Activated CD4-positive, alpha-beta T cell treated with anti-CD3 and anti-CD28 coated beads for 36 hours (primary cell): ENCODE measurements around the gene RNF151. TPM values are rescaled to one million over a fixed set of nuclear protein-coding genes. Genes with fewer than 3 reads are reported as not detected.
A peak's percentile ranks its signal among the peaks of the same experiment; 100 is the strongest.

Experiments
- ATAC-seq: fragments of 200-7000 bp; cut with Tn5 transposase; one replicate; pipeline ENCODE4 v1.10.0; 2021; ENCODE audit warnings: mild to moderate bottlenecking, moderate library complexity
- CTCF ChIA-PET: fragments of 350-600 bp; sonication (Branson Sonifier 250); formaldehyde crosslinking; loops from one replicate; lab custom pipeline; 2021; ENCODE audit warnings: antibody characterized with exemption; lab: Charles Lee
- POLR2A ChIA-PET: fragments of 350-600 bp; sonication (Branson Sonifier 250); formaldehyde crosslinking; loops from one replicate; lab custom pipeline; 2021; ENCODE audit warnings: antibody characterized with exemption, inconsistent platforms; lab: Charles Lee
- DNase-seq: peaks from one replicate; pipeline ENCODE4 v3.0.0-alpha.2; 2020
- H3K27ac Mint-ChIP-seq: one replicate; pipeline ENCODE4 v1.8.0; 2021; ENCODE audit warnings: mixed read lengths
- H3K27me3 Mint-ChIP-seq: one replicate; pipeline ENCODE4 v1.8.0; 2021; ENCODE audit warnings: mixed read lengths
- H3K36me3 Mint-ChIP-seq: one replicate; pipeline ENCODE4 v1.8.0; 2021; ENCODE audit warnings: low read depth, mixed read lengths
- H3K4me1 Mint-ChIP-seq: one replicate; pipeline ENCODE4 v1.8.0; 2021; ENCODE audit warnings: mixed read lengths
- H3K4me3 Mint-ChIP-seq: one replicate; pipeline ENCODE4 v1.8.0; 2021; ENCODE audit warnings: mild to moderate bottlenecking, moderate library complexity, mixed read lengths
- H3K9me3 Mint-ChIP-seq: one replicate; pipeline ENCODE4 v1.8.0; 2021; ENCODE audit warnings: low read depth, mixed read lengths
- intact Hi-C, 2 experiments: fragments of 100-400 bp; cut with DNase I in 1 of 2; cut with micrococcal nuclease in 1 of 2; formaldehyde crosslinking; loops; one replicate each; pipeline versions ENCODE4 v1.14.2 to v1.15.1; 2022 to 2024; cut with DNase I, micrococcal nuclease
- total RNA-seq, 2 experiments: library from RNA; stranded (reverse); gene quantifications; one replicate each; pipeline ENCODE4 v1.2.3, GENCODE V29; 2021

The RNF151 gene
- total RNA-seq, 2 experiments from 2014 or later: not detected

GRCh38 chr16:1973461-1974156, 7.0 kb downstream of the RNF151 start:
- intact Hi-C loops: loop anchor here (2.0 to 5.0 kb wide), 2 partner anchors 15 to 294 kb away; partner anchors contain the start of genes RNPS1 (in 1 of the 2) and SYNGR3 (in 1 of the 2)
- H3K9me3 Mint-ChIP-seq: no peaks in the 10 kb centered on the region
- ChIA-PET POLR2A (no interaction called here), CTCF (no interaction called here)
- ATAC-seq (no peak), DNase-seq (no peak)
- no peak overlapping the region for H3K27ac Mint-ChIP-seq
- H3K27me3 Mint-ChIP-seq: no peaks in the 10 kb centered on the region
- H3K36me3 Mint-ChIP-seq: peaks cover 37% of the 10 kb centered on the region
- H3K4me3 Mint-ChIP-seq: peak overlapping the region; percentile 10
- peaks cover 16% of the 10 kb centered on the region for H3K4me1 Mint-ChIP-seq

DNA sequence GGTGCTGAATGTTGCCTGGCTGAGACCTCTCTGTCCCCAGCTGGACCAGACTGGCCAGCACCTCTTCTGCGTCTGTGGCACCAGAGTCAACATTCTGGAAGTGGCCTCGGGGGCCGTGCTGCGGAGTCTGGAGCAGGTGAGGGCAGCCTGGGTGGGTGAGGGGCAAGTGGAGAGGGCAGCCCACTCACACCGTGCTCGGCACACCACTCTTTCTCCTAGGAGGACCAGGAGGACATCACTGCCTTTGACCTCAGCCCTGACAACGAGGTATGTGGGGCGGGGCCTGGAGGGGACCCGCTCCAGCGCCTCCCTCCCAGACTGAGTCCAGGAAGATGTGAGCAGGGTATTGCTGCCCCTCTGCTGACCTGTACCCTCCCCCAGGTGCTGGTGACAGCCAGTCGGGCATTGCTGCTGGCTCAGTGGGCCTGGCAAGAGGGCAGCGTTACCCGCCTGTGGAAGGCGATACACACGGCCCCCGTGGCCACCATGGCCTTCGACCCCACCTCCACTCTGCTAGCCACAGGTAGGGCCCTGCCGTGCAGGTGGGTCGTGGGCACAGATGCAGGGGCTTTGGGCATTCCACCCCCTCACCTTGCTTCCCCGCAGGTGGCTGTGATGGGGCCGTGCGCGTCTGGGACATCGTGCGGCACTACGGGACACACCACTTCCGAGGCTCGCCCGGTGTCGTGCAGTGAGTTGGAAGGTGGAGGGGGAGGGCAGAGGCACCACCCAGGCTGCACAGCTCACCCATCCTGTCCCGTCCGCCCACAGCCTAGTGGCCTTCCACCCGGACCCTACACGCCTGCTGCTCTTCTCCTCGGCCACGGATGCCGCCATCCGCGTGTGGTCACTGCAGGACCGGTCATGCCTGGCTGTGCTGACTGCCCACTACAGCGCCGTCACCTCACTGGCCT, 7.8 kb downstream of the RNF151 start:
- no peak overlapping the region for H3K27ac Mint-ChIP-seq
- CTCF ChIA-PET: no interaction called here
- intact Hi-C loops: loop anchor here in 1 of 2 experiments (5.0 kb wide), 1 partner anchor 293 kb away; the partner anchor contains the start of gene RNPS1
- POLR2A ChIA-PET: interaction anchor here (1.2 kb wide), 1 partner anchor 10 kb away, joined by 5 read pairs; the partner anchor contains the start of gene RPS2
- H3K36me3 Mint-ChIP-seq: peaks cover 39% of the 10 kb centered on the region
- DNase-seq (no peak), ATAC-seq (no peak)
- no peak overlapping the region for H3K4me3 Mint-ChIP-seq
- no peaks in the 10 kb centered on the region for H3K9me3 Mint-ChIP-seq
- no peaks in the 10 kb centered on the region for H3K27me3 Mint-ChIP-seq
- H3K4me1 Mint-ChIP-seq: peaks cover 16% of the 10 kb centered on the region

DNA sequence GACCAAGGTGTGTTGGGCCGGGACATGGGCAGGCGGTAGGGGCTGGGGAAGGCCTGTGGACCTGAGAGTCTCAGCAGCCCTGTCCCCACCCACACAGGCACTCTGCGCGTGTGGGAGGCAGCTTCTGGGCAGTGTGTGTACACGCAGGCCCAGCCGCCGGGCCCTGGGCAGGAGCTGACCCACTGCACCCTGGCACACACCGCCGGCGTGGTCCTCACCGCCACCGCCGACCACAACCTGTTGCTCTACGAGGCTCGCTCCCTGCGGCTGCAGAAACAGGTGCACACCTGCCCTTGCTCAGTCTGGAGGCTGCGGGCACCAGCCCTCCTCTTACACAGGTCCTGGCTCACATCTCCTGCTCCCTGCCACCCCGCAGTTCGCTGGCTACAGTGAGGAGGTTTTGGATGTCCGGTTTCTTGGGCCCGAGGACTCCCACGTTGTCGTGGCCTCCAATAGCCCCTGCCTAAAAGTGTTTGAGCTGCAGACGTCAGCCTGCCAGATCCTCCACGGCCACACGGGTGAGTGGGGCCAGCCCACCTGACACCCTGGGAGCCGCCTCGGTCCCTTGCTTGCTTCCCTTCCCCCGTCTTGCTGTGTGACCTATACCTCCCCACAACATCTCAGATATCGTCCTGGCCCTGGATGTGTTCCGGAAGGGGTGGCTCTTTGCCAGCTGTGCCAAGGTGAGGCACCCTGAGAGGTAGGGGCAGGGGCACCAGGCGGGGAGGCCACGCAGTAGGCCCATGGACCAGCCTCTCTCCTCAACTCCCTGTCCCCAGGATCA, 9.0 kb downstream of the RNF151 start:
- Mint-ChIP-seq H3K27me3 (no peaks in the 10 kb centered on the region), H3K4me3 (no peak overlapping the region)
- POLR2A ChIA-PET: interaction anchor here (1.2 kb wide), 1 partner anchor 11 kb away, joined by 5 read pairs; the partner anchor contains the start of gene RPS2

DNA sequence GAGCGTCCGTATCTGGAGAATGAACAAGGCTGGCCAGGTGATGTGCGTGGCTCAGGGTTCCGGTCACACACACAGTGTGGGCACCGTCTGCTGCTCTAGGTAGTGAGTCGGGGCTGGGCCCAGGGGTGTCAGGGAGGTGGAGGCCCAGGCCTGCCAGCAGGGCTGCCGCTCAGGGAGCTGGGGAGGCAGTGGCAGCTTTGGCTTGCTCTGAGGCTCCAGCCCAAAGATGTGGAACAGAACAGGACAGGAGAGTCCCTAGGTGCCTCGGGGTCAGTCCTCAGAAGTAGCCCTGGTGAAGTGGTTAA, 9.5 kb downstream of the RNF151 start:
- peaks cover 1% of the 10 kb centered on the region for H3K27me3 Mint-ChIP-seq
- peaks cover 13% of the 10 kb centered on the region for H3K4me1 Mint-ChIP-seq
- CTCF ChIA-PET: interaction anchor here (0.6 to 0.9 kb wide), 2 partner anchors 164 to 318 kb away, joined by 3 read pairs; no protein-coding TSS in a partner anchor
- intact Hi-C loops: no loop called here
- H3K9me3 Mint-ChIP-seq: no peaks in the 10 kb centered on the region
- no peak for DNase-seq
- no peak overlapping the region for H3K27ac Mint-ChIP-seq
- H3K36me3 Mint-ChIP-seq: peaks cover 36% of the 10 kb centered on the region
- no peak for ATAC-seq
- POLR2A ChIA-PET: no interaction called here
- H3K4me3 Mint-ChIP-seq: no peak overlapping the region

More for the DNA sequence above, 9.0 kb downstream of the RNF151 start:
- intact Hi-C loops: no loop called here
- Mint-ChIP-seq H3K36me3 (peaks cover 40% of the 10 kb centered on the region), H3K4me1 (peaks cover 16% of the 10 kb centered on the region), H3K9me3 (no peaks in the 10 kb centered on the region), H3K27ac (no peak overlapping the region)
- CTCF ChIA-PET: no interaction called here
- DNase-seq: no peak
- ATAC-seq: no peak

DNA sequence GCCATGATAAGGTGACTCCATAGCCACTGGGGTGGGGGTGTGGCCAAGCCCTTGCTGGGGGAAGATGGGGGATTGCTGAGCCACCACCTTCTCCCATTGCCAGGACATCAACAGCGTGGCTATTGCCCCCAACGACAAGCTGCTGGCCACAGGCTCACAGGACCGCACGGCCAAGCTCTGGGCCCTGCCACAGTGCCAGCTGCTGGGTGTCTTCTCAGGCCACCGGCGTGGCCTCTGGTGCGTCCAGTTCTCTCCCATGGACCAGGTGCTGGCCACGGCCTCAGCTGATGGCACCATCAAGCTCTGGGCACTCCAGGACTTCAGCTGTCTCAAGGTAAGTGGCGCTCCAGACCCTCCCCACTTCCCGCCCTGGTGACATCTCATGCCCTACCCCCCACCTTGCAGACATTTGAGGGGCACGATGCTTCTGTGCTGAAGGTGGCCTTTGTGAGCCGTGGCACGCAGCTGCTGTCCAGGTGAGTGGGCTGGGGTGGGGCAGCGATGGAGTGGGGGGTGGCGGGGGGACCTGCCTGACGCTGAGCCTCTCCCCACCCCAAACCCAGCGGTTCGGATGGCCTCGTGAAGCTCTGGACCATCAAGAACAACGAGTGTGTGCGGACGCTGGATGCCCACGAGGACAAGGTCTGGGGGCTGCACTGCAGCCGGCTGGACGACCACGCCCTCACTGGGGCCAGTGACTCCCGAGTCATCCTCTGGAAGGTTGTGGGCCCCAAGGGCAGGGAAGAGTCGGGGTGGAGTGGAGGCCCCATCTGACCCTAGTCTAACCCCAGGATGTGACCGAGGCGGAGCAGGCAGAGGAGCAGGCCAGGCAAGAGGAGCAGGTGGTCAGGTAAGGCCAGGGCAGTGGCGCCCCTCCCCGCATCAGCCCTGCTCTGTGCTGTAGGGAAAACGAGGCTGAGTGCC, 10.6 kb downstream of the RNF151 start:
- H3K36me3 Mint-ChIP-seq: peaks cover 34% of the 10 kb centered on the region
- no peak for ATAC-seq
- POLR2A ChIA-PET: interaction anchor here (0.6 to 2.1 kb wide), 3 partner anchors 163 to 275 kb away, joined by 3 to 5 read pairs (median 4); partner anchors contain the start of gene TRAF7

GRCh38 chr16:1977875-1978268, 11.2 kb downstream of the RNF151 start:
- Mint-ChIP-seq H3K4me1 (peaks cover 14% of the 10 kb centered on the region), H3K36me3 (peaks cover 32% of the 10 kb centered on the region), H3K27ac (no peak overlapping the region), H3K27me3 (peaks cover 13% of the 10 kb centered on the region), H3K4me3 (no peak overlapping the region), H3K9me3 (no peaks in the 10 kb centered on the region)
- no peak for ATAC-seq
- POLR2A ChIA-PET: interaction anchor here (2.1 kb wide), 1 partner anchor 178 kb away, joined by 4 read pairs; the partner anchor contains the start of gene TRAF7
- DNase-seq: no peak
- CTCF ChIA-PET: interaction anchor here (0.7 kb wide), 1 partner anchor 429 kb away, joined by 3 read pairs; no protein-coding TSS in a partner anchor
- intact Hi-C loops: no loop called here

More for the DNA sequence above, 10.6 kb downstream of the RNF151 start:
- no peak overlapping the region for H3K27ac Mint-ChIP-seq
- no peak for DNase-seq
- peaks cover 15% of the 10 kb centered on the region for H3K4me1 Mint-ChIP-seq
- peaks cover 6% of the 10 kb centered on the region for H3K27me3 Mint-ChIP-seq
- intact Hi-C loops: no loop called here
- no peak overlapping the region for H3K4me3 Mint-ChIP-seq
- CTCF ChIA-PET: interaction anchor here (0.7 to 0.9 kb wide), 2 partner anchors 163 to 430 kb away, joined by 3 read pairs; no protein-coding TSS in a partner anchor
- H3K9me3 Mint-ChIP-seq: no peaks in the 10 kb centered on the region

GRCh38 chr16:1978476-1979120, 11.9 kb downstream of the RNF151 start:
- Mint-ChIP-seq H3K4me1 (peaks cover 14% of the 10 kb centered on the region), H3K36me3 (peaks cover 29% of the 10 kb centered on the region), H3K27ac (no peak overlapping the region), H3K27me3 (peaks cover 17% of the 10 kb centered on the region), H3K4me3 (no peak overlapping the region), H3K9me3 (no peaks in the 10 kb centered on the region)
- ATAC-seq: no peak
- CTCF ChIA-PET: no interaction called here
- POLR2A ChIA-PET: interaction anchor here (2.1 kb wide), 1 partner anchor 177 kb away, joined by 4 read pairs; the partner anchor contains the start of gene TRAF7
- DNase-seq: no peak
- intact Hi-C loops: no loop called here

- ChIA-PET CTCF (interaction anchor here (0.5 kb wide), 1 partner anchor 225 kb away, joined by 3 read pairs; no protein-coding TSS in a partner anchor), POLR2A (interaction anchor here (2.1 kb wide), 1 partner anchor 176 kb away, joined by 4 read pairs; the partner anchor contains the start of gene TRAF7)
- Mint-ChIP-seq H3K36me3 (peaks cover 29% of the 10 kb centered on the region), H3K27me3 (peaks cover 17% of the 10 kb centered on the region), H3K27ac (no peak overlapping the region), H3K4me3 (no peak overlapping the region), H3K9me3 (no peaks in the 10 kb centered on the region), H3K4me1 (peaks cover 14% of the 10 kb centered on the region)
- intact Hi-C loops: no loop called here
- ATAC-seq (no peak), DNase-seq (peak; percentile 58)
Observed at GRCh38 chr16:1979271-1980029, 12.8 kb downstream of the RNF151 start.

GRCh38 chr16:1980030-1980769, 13.5 kb downstream of the RNF151 start:
- ChIA-PET POLR2A (no interaction called here), CTCF (interaction anchor here (0.5 kb wide), 1 partner anchor 224 kb away, joined by 3 read pairs; no protein-coding TSS in a partner anchor)
- no peaks in the 10 kb centered on the region for H3K9me3 Mint-ChIP-seq
- DNase-seq (peak; percentile 38), ATAC-seq (no peak)
- intact Hi-C loops: no loop called here
- H3K27ac Mint-ChIP-seq: no peak overlapping the region
- H3K27me3 Mint-ChIP-seq: peaks cover 17% of the 10 kb centered on the region
- no peak overlapping the region for H3K4me3 Mint-ChIP-seq
- H3K4me1 Mint-ChIP-seq: peaks cover 16% of the 10 kb centered on the region
- peaks cover 24% of the 10 kb centered on the region for H3K36me3 Mint-ChIP-seq
